BE2C (cell line): ENCODE results near the gene RABGAP1.
A peak's percentile ranks its signal among the peaks of the same experiment; 100 is the strongest.

Source experiments
- DNase-seq: peaks from one replicate; pipeline ENCODE4 v3.0.0-alpha.2; 2020
- H3K27me3 ChIP-seq: fragments of 250-450 bp; sonication (Bioruptor Pico); 2 replicates; pipeline ENCODE4 v1.5.1; 2020; ENCODE audit warnings: mild to moderate bottlenecking
- H3K36me3 ChIP-seq: fragments of 250-450 bp; sonication (Bioruptor Pico); 2 replicates; pipeline ENCODE4 v1.5.1; 2020; ENCODE audit warnings: mild to moderate bottlenecking
- H3K4me1 ChIP-seq: fragments of 250-450 bp; sonication (Bioruptor Pico); 2 replicates; pipeline ENCODE4 v1.5.1; 2020
- H3K4me3 ChIP-seq: 2 replicates; pipeline ENCODE4 v1.5.1; 2011; ENCODE audit warnings: low read depth, low read length
- H3K9me3 ChIP-seq: fragments of 250-450 bp; sonication (Bioruptor Pico); 2 replicates; pipeline ENCODE4 v1.5.1; 2020
- CTCF ChIP-seq: IDR thresholded peaks from 2 replicates; pipeline ENCODE4 v1.5.1; 2012; ENCODE audit warnings: mild to moderate bottlenecking, low read depth, low read length

Gene RABGAP1

GRCh38 chr9:123102375-123103113 is 161.7 kb downstream of the RABGAP1 start:
- Histone ChIP-seq H3K36me3 (peaks cover 45% of the 10 kb centered on the region), H3K9me3 (no peaks in the 10 kb centered on the region), H3K4me3 (no peak overlapping the region), H3K4me1 (no peaks in the 10 kb centered on the region), H3K27me3 (no peaks in the 10 kb centered on the region)
- no peak for DNase-seq
- peak; percentile 45 for TF ChIP-seq CTCF

- Histone ChIP-seq H3K4me3 (no peak overlapping the region), H3K36me3 (peaks cover 42% of the 10 kb centered on the region), H3K27me3 (no peaks in the 10 kb centered on the region), H3K9me3 (no peaks in the 10 kb centered on the region), H3K4me1 (no peaks in the 10 kb centered on the region)
- TF ChIP-seq CTCF: no peak
- no peak for DNase-seq
These were observed 164.0 kb downstream of the RABGAP1 start for GRCh38 chr9:123104807-123105206.

- peaks cover 42% of the 10 kb centered on the region for H3K36me3 ChIP-seq
- H3K4me3 ChIP-seq: no peak overlapping the region
- H3K27me3 ChIP-seq: no peaks in the 10 kb centered on the region
- TF ChIP-seq CTCF: no peak
- H3K4me1 ChIP-seq: no peaks in the 10 kb centered on the region
- H3K9me3 ChIP-seq: no peaks in the 10 kb centered on the region
- DNase-seq: no peak
These were observed 164.7 kb downstream of the RABGAP1 start for GRCh38 chr9:123105490-123105889.

- H3K27me3 ChIP-seq: no peaks in the 10 kb centered on the region
- no peak for TF ChIP-seq CTCF
- H3K4me1 ChIP-seq: peaks cover 8% of the 10 kb centered on the region
- H3K4me3 ChIP-seq: no peak overlapping the region
- peaks cover 27% of the 10 kb centered on the region for H3K36me3 ChIP-seq
- no peaks in the 10 kb centered on the region for H3K9me3 ChIP-seq
- DNase-seq: no peak
These were observed 166.9 kb downstream of the RABGAP1 start for GRCh38 chr9:123107639-123108285.

GRCh38 chr9:123108976-123109375 is 168.2 kb downstream of the RABGAP1 start:
- Histone ChIP-seq H3K36me3 (peaks cover 23% of the 10 kb centered on the region), H3K4me3 (no peak overlapping the region), H3K4me1 (peaks cover 18% of the 10 kb centered on the region), H3K9me3 (no peaks in the 10 kb centered on the region), H3K27me3 (no peaks in the 10 kb centered on the region)
- no peak for TF ChIP-seq CTCF
- no peak for DNase-seq
